ENCODE measurements around the gene ENO3.

Gene ENO3

DNA sequence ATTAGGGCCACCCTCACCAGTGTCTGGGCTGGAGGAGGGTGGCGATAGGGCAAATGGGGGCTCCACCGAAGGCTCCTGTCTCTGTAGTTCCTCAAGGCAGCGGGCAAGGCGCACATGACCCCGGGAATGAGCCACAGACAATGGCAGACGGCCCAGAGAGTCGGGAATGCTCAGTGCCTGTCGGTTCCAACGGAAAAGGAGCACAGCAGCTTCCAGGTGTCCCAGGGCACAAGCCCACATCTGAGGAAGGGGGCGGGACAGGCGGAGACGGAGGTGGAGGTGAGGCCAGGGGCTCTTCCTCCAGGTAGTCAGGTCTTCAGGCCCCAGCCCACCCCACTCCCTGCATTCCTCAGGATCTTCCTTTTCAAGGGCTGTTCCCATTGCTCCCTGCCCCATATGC lies 21.8 kb downstream of the ENO3 start:
- no peak for DNase-seq (ENCODE audit: low read depth, low spot score)

DNA sequence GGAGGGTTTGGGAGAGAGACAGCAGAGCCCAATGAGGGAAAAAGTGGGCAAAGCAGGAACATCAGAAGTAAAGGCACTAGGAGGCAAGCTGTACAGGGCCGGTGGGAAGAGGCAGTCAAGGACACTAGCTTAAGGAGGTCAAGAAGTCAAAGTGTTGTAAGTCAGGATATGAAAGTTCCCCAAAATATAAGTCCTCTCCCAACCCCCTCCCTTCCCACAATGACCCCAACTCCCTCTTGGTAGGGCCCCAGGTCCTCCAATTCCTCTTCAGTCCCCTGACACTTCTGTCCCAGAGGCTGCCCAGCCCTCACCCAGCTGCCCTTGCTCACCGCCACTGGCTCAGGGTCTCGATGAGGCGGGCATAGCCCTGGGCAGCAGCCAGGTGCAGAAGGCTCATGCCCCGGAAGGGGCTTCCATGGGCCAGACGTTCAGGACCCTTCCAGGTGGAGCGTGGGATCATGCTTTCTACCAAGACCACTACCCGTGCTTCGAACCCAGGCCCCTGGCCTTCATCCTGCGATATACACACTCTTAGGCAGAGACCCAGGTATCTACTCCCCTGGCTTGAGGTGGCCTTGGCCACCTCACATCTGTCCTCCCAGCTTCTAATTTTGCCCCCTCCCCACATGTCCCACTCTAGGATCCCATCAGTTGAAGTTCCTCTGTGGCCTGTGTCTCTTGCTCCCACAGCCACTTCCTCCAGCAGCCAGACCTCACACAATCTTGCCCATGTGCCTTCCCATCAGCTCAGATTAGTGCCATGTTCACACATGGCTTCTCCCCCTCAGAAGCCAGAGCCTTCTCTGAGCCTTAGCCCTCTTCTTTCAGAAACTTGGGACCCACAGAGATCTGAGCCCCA lies 22.6 kb downstream of the ENO3 start:
- no peak for DNase-seq (ENCODE audit: low read depth, low spot score)

DNA sequence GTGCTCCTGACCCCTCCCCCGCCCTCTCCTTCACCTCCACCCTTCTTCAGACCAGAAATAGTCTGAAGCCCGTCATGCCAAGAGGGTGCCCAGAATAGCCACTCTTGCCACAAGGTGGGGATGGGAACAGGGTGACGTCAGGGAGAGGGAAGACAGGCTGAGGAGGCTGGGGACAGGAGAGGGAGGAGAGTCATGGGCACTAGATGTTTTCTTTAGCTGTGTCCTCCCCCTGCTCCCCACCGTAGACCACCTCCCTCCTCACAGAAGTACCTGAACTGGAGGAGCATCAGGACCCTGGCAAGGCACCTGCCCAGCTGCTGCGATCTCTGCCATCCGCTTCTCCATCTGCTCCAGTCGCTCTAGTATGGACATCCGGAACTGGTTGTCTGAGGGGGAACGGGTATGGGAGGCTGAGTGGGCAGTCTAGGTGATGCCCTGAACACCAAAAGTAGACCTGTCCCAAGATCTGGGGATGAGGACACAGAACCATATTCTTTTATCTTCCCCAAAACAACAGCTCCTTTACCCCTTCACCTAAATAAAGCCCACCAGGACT lies 23.3 kb downstream of the ENO3 start:
- DNase-seq (ENCODE audit: low read depth, low spot score), result no peak

DNA sequence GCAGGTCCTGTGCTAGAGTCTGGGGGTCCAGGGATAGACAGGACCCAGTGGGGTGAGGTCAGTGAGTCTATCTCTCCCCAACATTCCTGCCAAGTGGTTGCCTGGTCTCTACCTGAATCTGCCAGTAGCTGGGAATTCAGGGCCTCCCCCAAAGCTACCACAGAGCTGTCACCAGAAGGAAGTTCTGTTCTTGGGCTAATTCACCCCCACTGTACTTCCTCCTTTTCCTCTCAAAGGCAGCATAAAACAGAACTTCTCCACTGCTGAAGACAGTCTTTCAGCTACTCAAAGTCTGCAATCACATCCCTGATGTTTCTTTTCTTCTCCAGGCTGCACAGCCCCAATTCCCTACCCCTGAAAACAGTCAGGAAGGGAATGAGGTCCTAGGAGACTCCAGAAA lies 27.8 kb downstream of the ENO3 start:
- DNase-seq (ENCODE audit: low read depth, low spot score), result no peak

DNA sequence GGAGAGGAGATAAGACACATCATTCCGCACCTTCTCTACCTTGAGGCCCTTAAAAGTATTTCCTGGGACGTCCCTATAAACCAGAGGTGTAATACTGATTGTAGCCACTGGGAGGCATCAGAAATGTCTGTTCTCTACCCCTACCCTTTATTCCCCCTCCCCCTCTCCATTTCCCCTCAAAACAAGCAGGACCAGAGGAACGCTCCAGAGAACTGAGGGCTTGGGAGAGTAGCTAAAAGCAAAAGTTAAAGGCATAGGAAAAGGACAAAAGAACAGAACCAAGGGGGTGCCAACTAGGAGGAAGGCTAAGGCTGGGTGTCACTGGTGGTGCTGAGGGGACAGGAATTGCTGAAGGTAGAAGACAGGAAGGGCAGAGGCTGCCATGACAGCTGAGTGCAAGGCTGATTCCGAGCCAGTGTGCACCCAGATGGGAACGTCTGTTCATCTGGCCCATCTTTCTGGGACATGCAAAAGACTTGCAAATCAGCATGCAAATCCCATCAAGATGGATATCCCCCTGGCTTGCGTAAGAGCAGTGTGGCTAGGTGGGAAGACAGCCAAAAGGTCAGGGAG lies 29.8 kb downstream of the ENO3 start:
- no peak for DNase-seq (ENCODE audit: low read depth, low spot score)

GRCh38 chr17:4982305-4982704 lies 31.4 kb downstream of the ENO3 start:
- DNase-seq (ENCODE audit: low read depth, low spot score), result no peak

DNA sequence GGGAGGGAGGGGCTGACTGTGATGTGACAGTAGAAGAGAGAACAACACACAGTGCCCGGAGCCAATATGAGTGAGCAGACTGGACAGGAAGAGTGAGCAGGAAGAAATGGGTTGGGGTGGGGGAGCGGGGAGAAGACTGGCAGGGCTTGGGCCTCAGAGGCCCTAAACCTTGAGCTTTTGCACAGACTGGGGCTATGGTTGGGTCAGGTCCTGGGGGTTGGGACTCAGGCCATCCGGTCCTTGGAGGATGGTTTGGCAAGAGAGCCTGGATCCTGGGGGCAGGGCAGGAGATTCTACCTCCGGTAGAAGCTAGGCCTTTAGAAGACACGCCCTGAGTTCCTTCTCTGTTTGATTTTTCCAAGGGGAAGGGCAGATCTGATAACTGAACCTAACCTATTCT lies 35.5 kb downstream of the ENO3 start:
- DNase-seq (ENCODE audit: low read depth, low spot score), result no peak

- DNase-seq (ENCODE audit: low read depth, low spot score), result no peak
These were observed 36.2 kb downstream of the ENO3 start, which contains the start of gene CAMTA2 for GRCh38 chr17:4986951-4987766. CAMTA2 (minus strand) TSS chr17:4987675; CDS start chr17:4986222, 1,453 bp downstream.

DNA sequence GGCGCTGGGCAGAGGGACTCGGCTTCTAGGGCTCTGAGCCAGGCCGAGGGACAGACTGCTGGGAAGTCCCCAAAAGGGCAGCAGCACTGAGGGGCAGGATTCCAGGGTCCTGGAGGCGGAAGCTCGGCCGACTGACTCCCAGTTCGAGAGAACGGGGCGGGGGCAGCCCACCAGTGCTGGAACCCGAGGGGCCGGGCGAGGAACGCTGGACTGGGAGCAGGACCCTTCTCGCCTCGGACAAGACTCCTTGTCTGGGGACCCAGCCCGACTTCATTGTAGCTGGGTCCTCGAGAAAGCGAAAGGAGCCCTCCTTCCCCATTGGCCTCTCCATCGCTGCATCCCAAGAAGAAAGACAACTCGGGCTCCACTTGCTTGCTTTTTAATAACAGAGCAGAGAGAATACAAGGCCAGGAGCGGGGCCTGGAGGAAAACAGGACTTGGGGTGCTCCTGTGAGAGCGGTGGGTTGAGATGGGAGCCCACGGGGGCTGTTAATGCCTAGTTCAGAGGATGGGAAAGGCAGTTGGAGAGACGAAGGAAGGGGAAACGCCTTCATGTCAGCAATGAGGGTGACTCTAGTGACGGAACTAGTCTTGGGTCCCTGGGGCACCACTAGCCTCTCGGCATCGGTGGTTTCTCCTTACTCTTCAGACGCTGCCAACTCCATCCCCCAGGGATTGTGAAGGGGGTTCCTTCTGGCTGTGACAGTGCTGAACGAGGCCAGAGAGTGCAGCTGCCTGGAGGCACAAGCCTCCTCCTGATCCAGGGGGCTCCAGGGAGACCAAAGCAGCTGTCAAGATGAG lies 37.0 kb downstream of the ENO3 start:
- DNase-seq (ENCODE audit: low read depth, low spot score), result no peak

DNA sequence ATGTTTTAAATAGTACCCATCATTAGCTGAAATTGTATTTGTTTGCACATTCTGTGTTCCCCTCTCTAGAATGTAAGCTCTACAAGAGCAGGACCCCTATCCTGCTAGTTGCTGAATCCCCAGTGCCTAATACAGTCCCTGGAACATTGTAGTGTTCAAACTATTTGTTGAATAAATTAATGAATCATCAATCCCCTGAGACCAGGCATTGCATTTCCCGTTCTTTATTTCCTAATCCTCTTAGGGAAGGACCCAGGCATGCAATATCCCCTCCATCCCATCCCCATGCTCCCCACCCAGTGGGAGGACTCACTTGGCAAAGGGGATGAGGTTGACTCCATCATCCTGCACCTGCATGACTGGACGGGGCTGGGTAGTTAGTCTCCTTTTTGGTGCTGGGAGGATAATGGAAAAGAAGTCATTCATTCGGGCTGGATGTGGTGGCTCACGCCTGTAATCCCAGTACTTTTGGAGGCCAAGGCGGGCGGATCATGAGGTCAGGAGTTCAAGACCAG lies 43.2 kb downstream of the ENO3 start:
- DNase-seq (ENCODE audit: low read depth, low spot score), result no peak

DNA sequence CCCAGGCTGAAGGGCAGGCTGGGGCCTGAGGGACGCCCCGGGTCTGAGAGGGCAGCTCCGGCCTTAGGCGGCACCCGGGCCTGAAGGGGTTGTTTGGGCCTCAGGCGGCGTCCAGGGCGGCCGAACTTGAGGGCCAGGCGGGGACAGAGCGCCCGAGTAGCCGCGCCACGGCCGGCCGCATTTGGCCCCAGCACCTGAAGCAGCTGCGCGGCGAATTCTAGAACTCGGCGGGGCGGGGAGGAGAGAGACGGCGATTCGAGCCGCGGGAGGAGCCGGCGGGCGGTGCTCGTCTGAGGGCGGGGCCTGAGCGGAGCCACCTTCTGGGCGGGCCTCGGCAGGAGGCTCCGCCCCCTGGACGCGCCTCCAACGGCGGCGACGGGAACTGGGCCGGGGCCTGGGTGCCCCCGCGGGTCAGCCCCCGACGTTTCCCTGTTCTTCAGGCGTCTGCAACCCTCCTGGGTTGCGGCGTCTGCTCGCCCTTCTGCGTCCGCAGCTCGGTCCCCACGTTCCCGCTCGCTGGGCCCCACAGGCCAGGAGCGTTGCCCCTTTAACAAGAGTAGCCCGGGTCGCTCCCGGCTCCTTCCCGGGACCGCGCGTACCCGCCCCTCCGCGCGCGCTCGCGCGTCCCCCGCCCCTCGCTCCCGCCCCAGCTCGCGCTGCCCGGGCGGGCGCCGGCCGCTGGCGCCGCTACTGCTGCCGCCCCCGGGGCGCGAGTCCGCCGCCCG lies 46.5 kb downstream of the ENO3 start, which contains the start of the genes INCA1 and KIF1C:
Gene INCA1 (minus strand): TSS at position 221 of the 725 bp plus-strand sequence. CDS start 3,085 bp downstream, outside the sequence.
Gene KIF1C (plus strand): TSS at position 649 of the 725 bp plus-strand sequence. CDS start 2,297 bp downstream, outside the sequence.
- peak; percentile 50 for DNase-seq (ENCODE audit: low read depth, low spot score)

GRCh38 chr17:4998027-4998731 lies 47.3 kb downstream of the ENO3 start:
- no peak for DNase-seq (ENCODE audit: low read depth, low spot score)

GRCh38 chr17:4998732-4999429 lies 48.0 kb downstream of the ENO3 start:
- no peak for DNase-seq (ENCODE audit: low read depth, low spot score)

DNA sequence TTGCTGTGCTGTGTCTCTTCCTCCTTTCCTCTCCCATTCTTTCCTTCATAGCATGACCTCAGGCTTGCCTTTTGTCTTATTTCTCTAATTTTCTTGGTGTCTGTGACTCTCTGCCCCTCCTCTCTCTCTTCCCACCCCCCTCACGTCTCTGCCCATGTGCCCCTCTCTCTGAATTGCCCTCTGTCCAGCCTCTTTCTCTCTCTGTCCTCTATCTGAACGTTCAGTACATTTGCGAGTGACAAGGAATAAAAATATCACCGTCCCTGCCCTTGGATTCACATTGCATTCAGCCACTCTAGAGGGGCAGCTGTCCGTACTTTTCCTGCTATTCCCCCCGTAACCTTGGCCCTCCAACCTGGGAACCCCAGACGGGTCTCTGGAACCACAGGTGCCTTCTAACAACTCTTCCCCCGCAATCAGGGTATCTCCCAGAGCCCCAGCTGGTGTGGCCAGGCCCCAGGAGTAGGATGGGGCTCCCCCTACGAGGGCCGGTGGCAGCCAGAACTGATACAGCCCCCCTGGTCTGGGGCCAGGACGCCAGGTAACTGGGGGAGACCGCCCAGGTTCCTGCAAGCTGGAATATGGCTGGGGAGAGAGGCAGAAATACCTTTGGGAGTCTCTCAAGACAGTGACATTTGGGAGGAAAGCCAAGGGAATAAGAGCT lies 48.6 kb downstream of the ENO3 start:
- DNase-seq (ENCODE audit: low read depth, low spot score), result no peak

DNA sequence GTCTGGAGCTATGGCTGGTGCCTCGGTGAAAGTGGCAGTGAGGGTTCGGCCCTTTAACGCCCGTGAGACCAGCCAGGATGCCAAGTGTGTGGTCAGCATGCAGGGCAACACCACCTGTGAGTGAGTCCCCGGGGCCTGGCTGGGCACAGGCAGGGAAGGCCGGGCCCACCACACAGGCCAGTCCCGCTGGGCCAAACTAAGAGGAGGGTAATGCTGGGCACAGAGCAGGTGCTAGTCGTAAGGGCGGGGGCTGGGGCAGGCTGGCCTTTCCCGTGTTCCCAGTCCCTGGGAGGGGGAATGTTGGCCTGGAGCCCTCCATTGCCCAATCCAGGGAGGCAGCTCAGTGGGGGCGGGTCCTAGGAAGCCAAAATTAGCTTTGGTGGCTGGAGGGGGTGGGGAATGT lies 49.3 kb downstream of the ENO3 start:
- no peak for DNase-seq (ENCODE audit: low read depth, low spot score)

DNA sequence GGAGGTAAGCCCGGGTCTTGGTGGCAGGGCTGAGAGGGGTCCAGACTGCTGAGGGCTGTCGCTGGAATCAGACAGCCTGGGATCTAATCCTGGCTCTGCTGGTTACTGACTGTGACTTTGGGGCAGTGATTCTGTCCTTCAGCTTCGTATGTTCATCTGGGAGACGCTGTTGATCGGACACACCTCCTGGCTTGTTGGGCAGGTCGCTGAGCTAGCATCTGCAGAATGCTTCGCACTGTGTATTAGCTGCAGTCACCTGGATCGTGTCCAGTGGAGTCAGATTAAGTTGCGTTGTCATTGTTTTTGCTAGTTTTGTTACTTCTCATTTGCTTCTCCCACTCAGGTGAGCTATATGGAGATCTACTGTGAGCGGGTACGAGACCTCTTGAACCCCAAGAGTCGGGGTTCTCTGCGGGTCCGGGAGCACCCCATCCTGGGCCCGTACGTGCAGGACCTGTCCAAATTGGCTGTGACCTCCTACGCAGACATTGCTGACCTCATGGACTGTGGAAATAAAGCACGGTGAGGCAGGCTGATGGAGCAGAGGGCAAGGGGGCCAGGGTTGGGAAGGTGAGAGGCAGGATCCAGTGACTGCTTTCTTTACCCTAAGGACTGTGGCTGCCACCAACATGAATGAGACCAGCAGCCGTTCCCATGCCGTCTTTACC lies 51.3 kb downstream of the ENO3 start:
- no peak for DNase-seq (ENCODE audit: low read depth, low spot score)

GRCh38 chr17:5003214-5003867 lies 52.4 kb downstream of the ENO3 start:
- no peak for DNase-seq (ENCODE audit: low read depth, low spot score)

All from brain pericyte (primary cell).